K562 (cell line): ENCODE data around the gene TTLL3. TPM values are rescaled to one million over a fixed set of nuclear protein-coding genes. Genes with fewer than 3 reads are reported as not detected.
A peak's percentile ranks its signal among the peaks of the same experiment; 100 is the strongest.

Experiments
- ATAC-seq: fragments of 200-7000 bp; cut with Tn5 transposase; 3 replicates; pipeline ENCODE4 v1.9.1; 2020; ENCODE audit warnings: moderate library complexity
- BruUV-seq: library from RNA; stranded (reverse); fragments of 400-500 nt; replicated peaks from 2 replicates; lab custom pipeline; 2021; lab: Mats Ljungman, UMichigan
- CTCF ChIA-PET: fragments of 300-600 bp; formaldehyde crosslinking; extraction: SDS; loops from one replicate; lab custom pipeline; 2021; ENCODE audit warnings: low intra/inter-chr PET ratio; lab: Yijun Ruan, JAX
- POLR2A ChIA-PET: fragments of 300-600, 350-650 bp; sonication (Branson Sonifier 250); formaldehyde crosslinking; extraction: SDS; loops from one replicate; lab custom pipeline; 2021; ENCODE audit warnings: antibody characterized with exemption, inconsistent platforms; lab: Yijun Ruan, JAX
- DNase-seq, 4 experiments: peaks; one replicate each; pipeline versions ENCODE4 v3.0.0 to v3.0.0-alpha.2; 2011 to 2018; ENCODE audit warnings: low spot score in 3 of 4, mixed read lengths in 3 of 4; ENCODE audit errors: extremely low read depth in 1 of 4
- FAIRE-seq: peaks from 2 replicates; lab custom pipeline; 2011; peaks lifted over from hg19 to GRCh38; lab: Jason Lieb, UNC
- H2AFZ ChIP-seq: 2 replicates; pipeline ENCODE4 v1.6.0; 2011; ENCODE audit warnings: low read depth, low read length, control low read depth, inconsistent platforms
- H3K27ac ChIP-seq: fragments of 200-600 bp; 3 replicates; pipeline ENCODE4 v1.8.0; 2011; ENCODE audit warnings: low read depth, mild to moderate bottlenecking, control low read depth, inconsistent platforms, low read length, moderate library complexity, mixed read lengths; ENCODE audit errors: extremely low read depth
- H3K27me3 ChIP-seq, 2 experiments: fragments of 300-600 bp in 1 of 2; 2 replicates in 1 of 2; 3 replicates in 1 of 2; pipeline versions ENCODE4 v1.6.0 to v1.8.0; 2011; ENCODE audit warnings: inconsistent platforms in 2 of 2, low read length in 2 of 2, mild to moderate bottlenecking in 1 of 2, mixed read lengths in 1 of 2, moderate library complexity in 1 of 2; ENCODE audit not compliant: control insufficient read depth in 2 of 2, insufficient read depth in 2 of 2
- H3K36me3 ChIP-seq: fragments of 300-600 bp; 3 replicates; pipeline ENCODE4 v1.8.0; 2011; ENCODE audit warnings: mild to moderate bottlenecking, low read length, inconsistent platforms; ENCODE audit not compliant: control insufficient read depth, insufficient read depth
- H3K4me1 ChIP-seq, 2 experiments: fragments of 200-600 bp in 1 of 2; replicated peaks in 1 of 2; 2 replicates in 1 of 2; 3 replicates in 1 of 2; pipeline versions ENCODE4 v1.5.1 to v1.8.0; 2011; ENCODE audit warnings: inconsistent platforms in 2 of 2, low read length in 2 of 2, mild to moderate bottlenecking in 1 of 2, mixed read lengths in 1 of 2, moderate library complexity in 1 of 2; ENCODE audit not compliant: control insufficient read depth in 2 of 2, insufficient read depth in 2 of 2
- H3K4me2 ChIP-seq: 2 replicates; pipeline ENCODE4 v1.6.1; 2011; ENCODE audit warnings: low read length, control low read depth, inconsistent platforms, mixed read lengths; ENCODE audit not compliant: insufficient read depth
- H3K4me3 ChIP-seq: fragments of 200-600 bp; sonication (generic), shearing (Covaris generic); 2 replicates; pipeline ENCODE4 v1.5.1; 2016; ENCODE audit warnings: control low read depth, inconsistent platforms
- H3K79me2 ChIP-seq: fragments of 200-600 bp; 3 replicates; pipeline ENCODE4 v1.8.0; 2011; ENCODE audit warnings: low read length, inconsistent platforms; ENCODE audit not compliant: control insufficient read depth, insufficient read depth
- H3K9ac ChIP-seq, 2 experiments: 2 replicates each; pipeline versions ENCODE4 v1.6.0 to v1.6.1; 2011; ENCODE audit warnings: low read depth in 2 of 2, low read length in 2 of 2, control low read depth in 1 of 2, inconsistent platforms in 1 of 2, mild to moderate bottlenecking in 1 of 2, mixed read lengths in 1 of 2; ENCODE audit not compliant: insufficient read depth in 1 of 2
- H3K9me1 ChIP-seq: one replicate; pipeline ENCODE4 v1.6.0; 2011; ENCODE audit warnings: inconsistent platforms, mild to moderate bottlenecking, low read length, moderate library complexity; ENCODE audit not compliant: control insufficient read depth, insufficient read depth
- H3K9me3 ChIP-seq: replicated peaks from 2 replicates; pipeline ENCODE4 v1.5.1; 2011; ENCODE audit warnings: low read depth, low read length, inconsistent platforms; ENCODE audit not compliant: control insufficient read depth, insufficient read depth
- H4K20me1 ChIP-seq: replicated peaks from 2 replicates; pipeline ENCODE4 v1.6.1; 2011; ENCODE audit warnings: low read length, inconsistent platforms, mixed read lengths; ENCODE audit not compliant: control insufficient read depth, insufficient read depth
- CREB1 ChIP-seq, 2 experiments: sonication (generic) in 1 of 2; formaldehyde crosslinking in 1 of 2; IDR thresholded peaks; 2 replicates each; pipeline versions ENCODE4 v1.6.1 to v1.8.0; 2012 to 2022; ENCODE audit warnings: inconsistent platforms in 1 of 2, mild to moderate bottlenecking in 1 of 2, missing genetic modification reagents in 1 of 2, moderate library complexity in 1 of 2
- DACH1 ChIP-seq: fragments of 450-650 bp; IDR thresholded peaks from 2 replicates; pipeline ENCODE4 v1.6.1; 2018; ENCODE audit not compliant: partially characterized antibody
- ELF4 ChIP-seq: fragments of 450-650 bp; formaldehyde crosslinking; IDR thresholded peaks from 2 replicates; pipeline ENCODE4 v1.4.0; 2022; ENCODE audit warnings: missing genetic modification characterization
- L3MBTL2 ChIP-seq: fragments of 450-650 bp; IDR thresholded peaks from 2 replicates; pipeline ENCODE4 v1.6.1; 2016; ENCODE audit warnings: mild to moderate bottlenecking, moderate library complexity
- MTA1 ChIP-seq: fragments of 450-650 bp; IDR thresholded peaks from 2 replicates; pipeline ENCODE4 v1.6.1; 2017; ENCODE audit warnings: borderline replicate concordance
- NEUROD1 ChIP-seq: fragments of 150-350 bp; IDR thresholded peaks from 2 replicates; pipeline ENCODE4 v1.6.1; 2014; ENCODE audit warnings: borderline replicate concordance, low read length, low read depth; ENCODE audit not compliant: partially characterized antibody
- PHB ChIP-seq: fragments of 250-450 bp; sonication (Bioruptor Pico); IDR thresholded peaks from 2 replicates; pipeline ENCODE4 v1.5.0; 2021
- POLR2G ChIP-seq: fragments of 200-400 bp; formaldehyde crosslinking; IDR thresholded peaks from 2 replicates; pipeline ENCODE4 v1.6.1; 2017; ENCODE audit warnings: low read depth, mild to moderate bottlenecking, antibody characterized with exemption, low read length, moderate library complexity
- RBFOX2 ChIP-seq: fragments of 200-400 bp; formaldehyde crosslinking; IDR thresholded peaks from 2 replicates; pipeline ENCODE4 v1.6.1; 2017; ENCODE audit warnings: low read depth, mild to moderate bottlenecking, low read length, moderate library complexity
- TARDBP ChIP-seq: fragments of 450-650 bp; IDR thresholded peaks from 2 replicates; pipeline ENCODE4 v1.6.1; 2016
- TCF7L2 ChIP-seq: fragments of 150-350 bp; IDR thresholded peaks from 2 replicates; pipeline ENCODE4 v1.6.1; 2016; ENCODE audit warnings: low read depth, mild to moderate bottlenecking, low read length, moderate library complexity
- WGBS: fragments of 100-300 bp; shearing (Covaris generic); methylation state at CpG from one replicate; pipeline ENCODE4 v1.1.6; 2016; ENCODE audit warnings: low coverage, mixed read lengths; ENCODE audit not compliant: insufficient coverage; ENCODE audit errors: missing lambda C conversion rate; 5-methylcytosine and 5-hydroxymethylcytosine counted together
- in situ Hi-C: fragments of 300-500 bp; cut with MboI; formaldehyde crosslinking; loops from 4 replicates; pipeline ENCODE4 v1.15.0; 2018; ENCODE audit warnings: inconsistent platforms, mixed read lengths
- intact Hi-C: fragments of 100-400 bp; cut with micrococcal nuclease; formaldehyde crosslinking; loops from 2 replicates; pipeline ENCODE4 v1.14.2; 2022
- polyA plus RNA-seq, 8 experiments: library from polyadenylated mRNA; depleted of rRNA in 4 of 8; stranded (reverse) in 5 of 8; unstranded in 3 of 8; fragments of >200 nt; fragmentation: Nextera tagmentation in 2 of 8; fragmentation: Illumina TruSeq in 1 of 8; extraction: Ambion mirVana in 2 of 8; extraction: Trizol in 1 of 8; gene quantifications; 2 replicates each; pipeline versions ENCODE4 v1.2.1 to v1.2.3, GENCODE V29; 2011 to 2014; ENCODE audit warnings: inconsistent platforms in 1 of 8, missing spikeins in 1 of 8
- total RNA-seq, 7 experiments: library from RNA; depleted of rRNA in 6 of 7; stranded (reverse); fragments of >200 nt in 6 of 7; fragmentation: Illumina TruSeq in 2 of 7; extraction: Trizol in 2 of 7; gene quantifications; 2 replicates each; pipeline versions ENCODE4 v1.2.1 to v1.2.3, GENCODE V29; 2011 to 2021; ENCODE audit warnings: low replicate concordance in 1 of 7
- TF ChIP-seq, protein P1 (sequence below): fragments of 450-650 bp; IDR thresholded peaks from 2 replicates; pipeline ENCODE4 v1.6.1; 2014; ENCODE audit warnings: low read depth, mild to moderate bottlenecking, moderate library complexity, borderline replicate concordance
- TF ChIP-seq, protein P2 (sequence below): fragments of 250-450 bp; sonication (Bioruptor Pico); IDR thresholded peaks from 2 replicates; pipeline ENCODE4 v1.8.0; 2022; ENCODE audit warnings: inconsistent platforms

TTLL3 gene
- total and polyA plus RNA-seq, 9 of the 15 experiments (the other 6 are each of a cell fraction or from before 2014, with no cell fraction given) = 8.9 to 106 (median 33.2) TPM

DNA sequence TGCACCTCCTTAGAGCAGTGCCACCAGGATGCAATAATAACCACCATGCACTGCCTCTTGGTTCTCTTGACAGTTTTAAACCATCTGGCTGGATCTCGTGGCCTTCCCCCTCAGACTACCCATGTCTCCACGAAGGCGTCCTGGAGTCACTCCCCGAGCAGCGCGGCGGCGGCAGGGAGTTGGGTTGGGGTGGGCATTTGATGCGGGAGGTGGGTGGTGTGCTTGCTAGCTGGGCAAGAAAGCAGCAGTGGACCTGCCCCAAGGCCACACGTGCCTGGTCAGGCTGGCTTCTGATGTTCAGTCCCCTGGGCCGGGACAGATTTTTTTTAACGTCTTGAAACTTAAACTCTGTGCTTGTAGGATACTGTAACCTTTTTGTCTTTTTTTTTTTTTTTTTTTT, 3.9 kb upstream of the TTLL3 start:
- peaks cover 0 to 8% of the 10 kb centered on the region in 2 experiments; a peak in 2 of 5 replicates for H3K4me1 ChIP-seq
- WGBS = 93% methylated on average over 12 of the region's 12 CpGs
- no peak for ATAC-seq
- H2AFZ ChIP-seq = no peak overlapping the region
- H3K79me2 ChIP-seq = no peaks in the 10 kb centered on the region
- ChIA-PET CTCF (interaction anchor here (0.7 kb wide), 1 partner anchor 521 kb away, joined by 3 read pairs; no protein-coding TSS in a partner anchor), POLR2A (interaction anchor here (0.5 to 6.7 kb wide), 5 partner anchors 9 to 292 kb away, joined by 3 to 49 read pairs (median 6); partner anchors contain the start of genes ARPC4, RPUSD3 and TADA3)
- no peak for TF ChIP-seq TARDBP
- no peak for TF ChIP-seq NEUROD1
- no peak for TF ChIP-seq ELF4 (CRISPR knock-in tag)
- TF ChIP-seq L3MBTL2 = no peak
- TF ChIP-seq DACH1 = no peak
- TF ChIP-seq RBFOX2 = peak; percentile 61
- TF ChIP-seq, protein P1, sequence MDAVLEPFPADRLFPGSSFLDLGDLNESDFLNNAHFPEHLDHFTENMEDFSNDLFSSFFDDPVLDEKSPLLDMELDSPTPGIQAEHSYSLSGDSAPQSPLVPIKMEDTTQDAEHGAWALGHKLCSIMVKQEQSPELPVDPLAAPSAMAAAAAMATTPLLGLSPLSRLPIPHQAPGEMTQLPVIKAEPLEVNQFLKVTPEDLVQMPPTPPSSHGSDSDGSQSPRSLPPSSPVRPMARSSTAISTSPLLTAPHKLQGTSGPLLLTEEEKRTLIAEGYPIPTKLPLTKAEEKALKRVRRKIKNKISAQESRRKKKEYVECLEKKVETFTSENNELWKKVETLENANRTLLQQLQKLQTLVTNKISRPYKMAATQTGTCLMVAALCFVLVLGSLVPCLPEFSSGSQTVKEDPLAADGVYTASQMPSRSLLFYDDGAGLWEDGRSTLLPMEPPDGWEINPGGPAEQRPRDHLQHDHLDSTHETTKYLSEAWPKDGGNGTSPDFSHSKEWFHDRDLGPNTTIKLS = no peak
- TF ChIP-seq MTA1 = no peak
- TF ChIP-seq TCF7L2 = no peak
- TF ChIP-seq POLR2G = peak; percentile 59
- TF ChIP-seq CREB1 (IDR thresholded peaks at IDR 0.05) = no peak
- no peak for TF ChIP-seq CREB1 (CRISPR knock-in tag; IDR thresholded peaks at IDR 0.05)
- no peak for TF ChIP-seq PHB (CRISPR knock-in tag)
- TF ChIP-seq, protein P2, sequence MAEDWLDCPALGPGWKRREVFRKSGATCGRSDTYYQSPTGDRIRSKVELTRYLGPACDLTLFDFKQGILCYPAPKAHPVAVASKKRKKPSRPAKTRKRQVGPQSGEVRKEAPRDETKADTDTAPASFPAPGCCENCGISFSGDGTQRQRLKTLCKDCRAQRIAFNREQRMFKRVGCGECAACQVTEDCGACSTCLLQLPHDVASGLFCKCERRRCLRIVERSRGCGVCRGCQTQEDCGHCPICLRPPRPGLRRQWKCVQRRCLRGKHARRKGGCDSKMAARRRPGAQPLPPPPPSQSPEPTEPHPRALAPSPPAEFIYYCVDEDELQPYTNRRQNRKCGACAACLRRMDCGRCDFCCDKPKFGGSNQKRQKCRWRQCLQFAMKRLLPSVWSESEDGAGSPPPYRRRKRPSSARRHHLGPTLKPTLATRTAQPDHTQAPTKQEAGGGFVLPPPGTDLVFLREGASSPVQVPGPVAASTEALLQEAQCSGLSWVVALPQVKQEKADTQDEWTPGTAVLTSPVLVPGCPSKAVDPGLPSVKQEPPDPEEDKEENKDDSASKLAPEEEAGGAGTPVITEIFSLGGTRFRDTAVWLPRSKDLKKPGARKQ (CRISPR knock-in tag) = no peak
- no peak overlapping the region for H3K27ac ChIP-seq
- no TSS peak for BruUV-seq
- peaks cover 2% of the 10 kb centered on the region for H3K9me1 ChIP-seq
- no peak overlapping the region for H3K4me3 ChIP-seq
- FAIRE-seq = no peak
- no peak overlapping the region; a peak in 1 of 4 replicates for H3K9ac ChIP-seq
- no peak overlapping the region for H3K4me2 ChIP-seq
- peaks cover 87% of the 10 kb centered on the region for H3K36me3 ChIP-seq
- in situ Hi-C loops (no loop called here), intact Hi-C loops (no loop called here)
- no peaks in the 10 kb centered on the region for H3K27me3 ChIP-seq
- H4K20me1 ChIP-seq = 0 out of 2 replicates have a peak, but pooled peaks cover 3% of the 10 kb centered on the region
- no peaks in the 10 kb centered on the region for H3K9me3 ChIP-seq
- no peak for DNase-seq
